ENCODE data around the gene MLXIP. TPM values are rescaled to one million over a fixed set of nuclear protein-coding genes. Genes with fewer than 3 reads are reported as not detected.

MLXIP gene
- total and polyA plus RNA-seq, 2 experiments from 2014 or later = 16.2 to 23.0 TPM

DNA sequence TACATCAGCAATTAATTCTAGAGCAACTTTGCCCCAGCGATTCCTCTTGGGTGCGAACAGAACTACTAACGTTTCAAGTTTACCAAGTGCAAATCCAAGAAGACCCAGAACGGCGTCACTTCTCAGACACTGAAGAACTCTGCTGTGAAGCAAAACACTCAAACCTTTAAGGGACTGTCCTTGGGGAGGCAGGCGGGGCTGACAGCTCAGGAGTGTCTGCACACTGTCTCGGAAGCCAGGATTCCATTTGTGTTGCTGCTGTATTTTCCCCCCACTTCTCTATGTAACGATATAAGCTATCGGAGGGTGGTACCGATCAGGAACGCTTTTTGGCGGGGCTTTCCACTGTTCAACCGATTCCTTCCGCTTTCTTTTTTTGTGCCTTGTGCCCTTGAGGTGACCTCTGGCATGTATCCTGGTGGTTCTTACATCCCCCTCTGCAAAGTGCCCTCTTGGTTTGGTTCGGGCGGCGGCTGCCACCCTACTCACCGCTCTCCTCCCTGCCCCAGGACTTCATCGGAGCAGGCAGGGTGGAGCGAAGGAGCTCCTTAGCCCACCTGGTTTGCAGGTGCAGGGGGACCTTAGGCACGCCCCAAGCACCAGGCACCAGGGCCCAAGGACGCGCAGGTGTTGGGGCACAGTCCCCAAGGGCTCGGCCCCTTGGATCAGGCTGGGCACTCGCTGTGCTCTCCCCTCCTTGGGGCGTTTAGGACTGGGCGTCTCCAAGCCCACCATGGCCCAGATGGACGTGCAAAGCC is 19.2 kb upstream of the MLXIP start:
- ATAC-seq (no peak), DNase-seq (ENCODE audit: low spot score) (no peak)
- no peaks in the 10 kb centered on the region; the same call in 2 of the 3 replicates for H3K9me3 Mint-ChIP-seq
- H3K27me3 Mint-ChIP-seq (ENCODE audit: insufficient read depth, low read depth, poor library complexity) = peaks cover 13% of the 10 kb centered on the region
- Histone ChIP-seq H2AFZ (no peak overlapping the region), H4K20me1 (replicated peaks; ENCODE audit: insufficient read depth) (no peaks in the 10 kb centered on the region), H3K4me2 (no peak overlapping the region), H3K27me3 (ENCODE audit: insufficient read depth) (no peaks in the 10 kb centered on the region), H3K79me2 (replicated peaks; ENCODE audit: insufficient read depth) (no peaks in the 10 kb centered on the region), H3K4me3 (no peak overlapping the region), H3F3A (replicated peaks; ENCODE audit: low read depth) (no peaks in the 10 kb centered on the region), H3K9me2 (ENCODE audit: insufficient read depth) (no peaks in the 10 kb centered on the region), H3K27ac (ENCODE audit: low read depth) (no peak overlapping the region), H3K4me1 (ENCODE audit: insufficient read depth) (peaks cover under 1% of the 10 kb centered on the region; the same call in 1 of the 2 replicates), H3K36me3 (ENCODE audit: insufficient read depth) (no peaks in the 10 kb centered on the region; the same call in 1 of the 2 replicates)
- TF ChIP-seq STAT1 (IDR thresholded peaks at IDR 0.05; ENCODE audit: unreplicated experiment) (no peak), CREB1 (CRISPR knock-in tag; IDR thresholded peaks at IDR 0.05; ENCODE audit: low read depth) (no peak), ZNF114 (CRISPR knock-in tag; IDR thresholded peaks at IDR 0.05) (no peak), EZH2phosphoT487 (IDR thresholded peaks at IDR 0.05; ENCODE audit: unreplicated experiment) (no peak), POLR2AphosphoS5 (IDR thresholded peaks at IDR 0.05; ENCODE audit: low read depth) (no peak), JUNB (IDR thresholded peaks at IDR 0.05; ENCODE audit: unreplicated experiment) (no peak), EZH2 (IDR thresholded peaks at IDR 0.05; ENCODE audit: low read depth, unreplicated experiment) (no peak), NANOG (IDR thresholded peaks at IDR 0.05; ENCODE audit: borderline replicate concordance) (no peak), ZNF331 (CRISPR knock-in tag; IDR thresholded peaks at IDR 0.05; ENCODE audit: low read depth) (no peak)
- TF ChIP-seq, protein P1, sequence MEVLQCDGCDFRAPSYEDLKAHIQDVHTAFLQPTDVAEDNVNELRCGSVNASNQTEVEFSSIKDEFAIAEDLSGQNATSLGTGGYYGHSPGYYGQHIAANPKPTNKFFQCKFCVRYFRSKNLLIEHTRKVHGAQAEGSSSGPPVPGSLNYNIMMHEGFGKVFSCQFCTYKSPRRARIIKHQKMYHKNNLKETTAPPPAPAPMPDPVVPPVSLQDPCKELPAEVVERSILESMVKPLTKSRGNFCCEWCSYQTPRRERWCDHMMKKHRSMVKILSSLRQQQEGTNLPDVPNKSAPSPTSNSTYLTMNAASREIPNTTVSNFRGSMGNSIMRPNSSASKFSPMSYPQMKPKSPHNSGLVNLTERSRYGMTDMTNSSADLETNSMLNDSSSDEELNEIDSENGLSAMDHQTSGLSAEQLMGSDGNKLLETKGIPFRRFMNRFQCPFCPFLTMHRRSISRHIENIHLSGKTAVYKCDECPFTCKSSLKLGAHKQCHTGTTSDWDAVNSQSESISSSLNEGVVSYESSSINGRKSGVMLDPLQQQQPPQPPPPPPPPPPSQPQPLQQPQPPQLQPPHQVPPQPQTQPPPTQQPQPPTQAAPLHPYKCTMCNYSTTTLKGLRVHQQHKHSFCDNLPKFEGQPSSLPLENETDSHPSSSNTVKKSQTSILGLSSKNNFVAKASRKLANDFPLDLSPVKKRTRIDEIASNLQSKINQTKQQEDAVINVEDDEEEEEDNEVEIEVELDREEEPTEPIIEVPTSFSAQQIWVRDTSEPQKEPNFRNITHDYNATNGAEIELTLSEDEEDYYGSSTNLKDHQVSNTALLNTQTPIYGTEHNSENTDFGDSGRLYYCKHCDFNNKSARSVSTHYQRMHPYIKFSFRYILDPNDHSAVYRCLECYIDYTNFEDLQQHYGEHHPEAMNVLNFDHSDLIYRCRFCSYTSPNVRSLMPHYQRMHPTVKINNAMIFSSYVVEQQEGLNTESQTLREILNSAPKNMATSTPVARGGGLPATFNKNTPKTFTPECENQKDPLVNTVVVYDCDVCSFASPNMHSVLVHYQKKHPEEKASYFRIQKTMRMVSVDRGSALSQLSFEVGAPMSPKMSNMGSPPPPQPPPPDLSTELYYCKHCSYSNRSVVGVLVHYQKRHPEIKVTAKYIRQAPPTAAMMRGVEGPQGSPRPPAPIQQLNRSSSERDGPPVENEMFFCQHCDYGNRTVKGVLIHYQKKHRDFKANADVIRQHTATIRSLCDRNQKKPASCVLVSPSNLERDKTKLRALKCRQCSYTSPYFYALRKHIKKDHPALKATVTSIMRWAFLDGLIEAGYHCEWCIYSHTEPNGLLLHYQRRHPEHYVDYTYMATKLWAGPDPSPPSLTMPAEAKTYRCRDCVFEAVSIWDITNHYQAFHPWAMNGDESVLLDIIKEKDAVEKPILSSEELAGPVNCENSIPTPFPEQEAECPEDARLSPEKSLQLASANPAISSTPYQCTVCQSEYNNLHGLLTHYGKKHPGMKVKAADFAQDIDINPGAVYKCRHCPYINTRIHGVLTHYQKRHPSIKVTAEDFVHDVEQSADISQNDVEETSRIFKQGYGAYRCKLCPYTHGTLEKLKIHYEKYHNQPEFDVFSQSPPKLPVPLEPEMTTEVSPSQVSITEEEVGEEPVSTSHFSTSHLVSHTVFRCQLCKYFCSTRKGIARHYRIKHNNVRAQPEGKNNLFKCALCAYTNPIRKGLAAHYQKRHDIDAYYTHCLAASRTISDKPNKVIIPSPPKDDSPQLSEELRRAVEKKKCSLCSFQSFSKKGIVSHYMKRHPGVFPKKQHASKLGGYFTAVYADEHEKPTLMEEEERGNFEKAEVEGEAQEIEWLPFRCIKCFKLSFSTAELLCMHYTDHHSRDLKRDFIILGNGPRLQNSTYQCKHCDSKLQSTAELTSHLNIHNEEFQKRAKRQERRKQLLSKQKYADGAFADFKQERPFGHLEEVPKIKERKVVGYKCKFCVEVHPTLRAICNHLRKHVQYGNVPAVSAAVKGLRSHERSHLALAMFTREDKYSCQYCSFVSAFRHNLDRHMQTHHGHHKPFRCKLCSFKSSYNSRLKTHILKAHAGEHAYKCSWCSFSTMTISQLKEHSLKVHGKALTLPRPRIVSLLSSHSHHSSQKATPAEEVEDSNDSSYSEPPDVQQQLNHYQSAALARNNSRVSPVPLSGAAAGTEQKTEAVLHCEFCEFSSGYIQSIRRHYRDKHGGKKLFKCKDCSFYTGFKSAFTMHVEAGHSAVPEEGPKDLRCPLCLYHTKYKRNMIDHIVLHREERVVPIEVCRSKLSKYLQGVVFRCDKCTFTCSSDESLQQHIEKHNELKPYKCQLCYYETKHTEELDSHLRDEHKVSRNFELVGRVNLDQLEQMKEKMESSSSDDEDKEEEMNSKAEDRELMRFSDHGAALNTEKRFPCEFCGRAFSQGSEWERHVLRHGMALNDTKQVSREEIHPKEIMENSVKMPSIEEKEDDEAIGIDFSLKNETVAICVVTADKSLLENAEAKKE (CRISPR knock-in tag; IDR thresholded peaks at IDR 0.05) = no peak
- TF ChIP-seq, protein P2, sequence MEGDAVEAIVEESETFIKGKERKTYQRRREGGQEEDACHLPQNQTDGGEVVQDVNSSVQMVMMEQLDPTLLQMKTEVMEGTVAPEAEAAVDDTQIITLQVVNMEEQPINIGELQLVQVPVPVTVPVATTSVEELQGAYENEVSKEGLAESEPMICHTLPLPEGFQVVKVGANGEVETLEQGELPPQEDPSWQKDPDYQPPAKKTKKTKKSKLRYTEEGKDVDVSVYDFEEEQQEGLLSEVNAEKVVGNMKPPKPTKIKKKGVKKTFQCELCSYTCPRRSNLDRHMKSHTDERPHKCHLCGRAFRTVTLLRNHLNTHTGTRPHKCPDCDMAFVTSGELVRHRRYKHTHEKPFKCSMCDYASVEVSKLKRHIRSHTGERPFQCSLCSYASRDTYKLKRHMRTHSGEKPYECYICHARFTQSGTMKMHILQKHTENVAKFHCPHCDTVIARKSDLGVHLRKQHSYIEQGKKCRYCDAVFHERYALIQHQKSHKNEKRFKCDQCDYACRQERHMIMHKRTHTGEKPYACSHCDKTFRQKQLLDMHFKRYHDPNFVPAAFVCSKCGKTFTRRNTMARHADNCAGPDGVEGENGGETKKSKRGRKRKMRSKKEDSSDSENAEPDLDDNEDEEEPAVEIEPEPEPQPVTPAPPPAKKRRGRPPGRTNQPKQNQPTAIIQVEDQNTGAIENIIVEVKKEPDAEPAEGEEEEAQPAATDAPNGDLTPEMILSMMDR (conservative IDR thresholded peaks at IDR 0.05; ENCODE audit: low read depth in 2 of 2) = no peak
- TF ChIP-seq, protein P3, sequence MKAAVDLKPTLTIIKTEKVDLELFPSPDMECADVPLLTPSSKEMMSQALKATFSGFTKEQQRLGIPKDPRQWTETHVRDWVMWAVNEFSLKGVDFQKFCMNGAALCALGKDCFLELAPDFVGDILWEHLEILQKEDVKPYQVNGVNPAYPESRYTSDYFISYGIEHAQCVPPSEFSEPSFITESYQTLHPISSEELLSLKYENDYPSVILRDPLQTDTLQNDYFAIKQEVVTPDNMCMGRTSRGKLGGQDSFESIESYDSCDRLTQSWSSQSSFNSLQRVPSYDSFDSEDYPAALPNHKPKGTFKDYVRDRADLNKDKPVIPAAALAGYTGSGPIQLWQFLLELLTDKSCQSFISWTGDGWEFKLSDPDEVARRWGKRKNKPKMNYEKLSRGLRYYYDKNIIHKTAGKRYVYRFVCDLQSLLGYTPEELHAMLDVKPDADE (IDR thresholded peaks at IDR 0.05) = no peak
- TF ChIP-seq, protein P4, sequence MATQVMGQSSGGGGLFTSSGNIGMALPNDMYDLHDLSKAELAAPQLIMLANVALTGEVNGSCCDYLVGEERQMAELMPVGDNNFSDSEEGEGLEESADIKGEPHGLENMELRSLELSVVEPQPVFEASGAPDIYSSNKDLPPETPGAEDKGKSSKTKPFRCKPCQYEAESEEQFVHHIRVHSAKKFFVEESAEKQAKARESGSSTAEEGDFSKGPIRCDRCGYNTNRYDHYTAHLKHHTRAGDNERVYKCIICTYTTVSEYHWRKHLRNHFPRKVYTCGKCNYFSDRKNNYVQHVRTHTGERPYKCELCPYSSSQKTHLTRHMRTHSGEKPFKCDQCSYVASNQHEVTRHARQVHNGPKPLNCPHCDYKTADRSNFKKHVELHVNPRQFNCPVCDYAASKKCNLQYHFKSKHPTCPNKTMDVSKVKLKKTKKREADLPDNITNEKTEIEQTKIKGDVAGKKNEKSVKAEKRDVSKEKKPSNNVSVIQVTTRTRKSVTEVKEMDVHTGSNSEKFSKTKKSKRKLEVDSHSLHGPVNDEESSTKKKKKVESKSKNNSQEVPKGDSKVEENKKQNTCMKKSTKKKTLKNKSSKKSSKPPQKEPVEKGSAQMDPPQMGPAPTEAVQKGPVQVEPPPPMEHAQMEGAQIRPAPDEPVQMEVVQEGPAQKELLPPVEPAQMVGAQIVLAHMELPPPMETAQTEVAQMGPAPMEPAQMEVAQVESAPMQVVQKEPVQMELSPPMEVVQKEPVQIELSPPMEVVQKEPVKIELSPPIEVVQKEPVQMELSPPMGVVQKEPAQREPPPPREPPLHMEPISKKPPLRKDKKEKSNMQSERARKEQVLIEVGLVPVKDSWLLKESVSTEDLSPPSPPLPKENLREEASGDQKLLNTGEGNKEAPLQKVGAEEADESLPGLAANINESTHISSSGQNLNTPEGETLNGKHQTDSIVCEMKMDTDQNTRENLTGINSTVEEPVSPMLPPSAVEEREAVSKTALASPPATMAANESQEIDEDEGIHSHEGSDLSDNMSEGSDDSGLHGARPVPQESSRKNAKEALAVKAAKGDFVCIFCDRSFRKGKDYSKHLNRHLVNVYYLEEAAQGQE (IDR thresholded peaks at IDR 0.05; ENCODE audit: unreplicated experiment) = no peak
- peaks cover 58% of the 10 kb centered on the region for H3K36me3 Mint-ChIP-seq (ENCODE audit: low read depth)
- H3K4me3 Mint-ChIP-seq = no peak overlapping the region
- H3K4me1 Mint-ChIP-seq = peaks cover 17% of the 10 kb centered on the region
- H3K27ac Mint-ChIP-seq = no peak overlapping the region; the same call in 1 of the 2 replicates
